HG03342 (cell line): ENCODE data around the gene DAPK1.

Experiments used
- ATAC-seq: cut with Tn5 transposase; IDR thresholded peaks from one replicate; pipeline ENCODE4 v1.9.1; 2021; ENCODE audit warnings: mild to moderate bottlenecking, moderate library complexity; ENCODE audit not compliant: unreplicated experiment

DAPK1 gene

GRCh38 chr9:87678650-87679355, 181.1 kb downstream of the DAPK1 start:
- ATAC-seq = no peak

DNA sequence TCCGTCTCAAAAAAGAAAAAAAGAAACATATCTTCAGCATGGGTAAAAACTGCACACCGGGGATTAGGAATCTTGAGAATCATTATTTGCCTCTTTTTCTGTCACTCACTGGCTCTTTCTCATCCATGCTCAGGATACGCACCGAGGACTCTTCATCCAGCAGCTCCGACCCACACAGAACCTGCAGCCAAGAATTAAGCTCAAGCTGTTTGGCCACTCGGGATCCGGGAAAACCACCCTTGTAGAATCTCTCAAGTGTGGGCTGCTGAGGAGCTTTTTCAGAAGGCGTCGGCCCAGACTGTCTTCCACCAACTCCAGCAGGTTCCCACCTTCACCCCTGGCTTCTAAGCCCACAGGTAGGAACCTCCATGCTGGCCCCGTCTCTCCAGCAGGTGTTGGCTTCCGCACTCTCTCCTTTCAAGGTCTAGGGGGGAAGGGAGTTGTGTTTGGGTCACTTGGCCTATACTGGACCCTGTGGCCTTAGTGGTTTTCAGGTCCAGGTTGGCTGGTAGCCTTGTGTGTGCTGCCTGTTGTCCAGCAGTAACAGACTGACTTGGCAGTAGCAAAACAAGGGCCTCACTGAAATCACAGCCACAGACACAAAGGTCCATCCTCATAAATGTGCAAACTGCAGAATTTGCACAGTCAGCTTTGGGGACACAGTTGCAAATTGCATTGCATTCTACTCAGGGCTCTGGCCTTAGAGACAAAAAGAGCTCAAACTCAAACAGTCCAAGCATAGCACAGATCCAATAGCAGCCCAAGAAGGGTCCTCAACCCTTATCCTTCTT, 183.8 kb downstream of the DAPK1 start:
- no peak for ATAC-seq

DNA sequence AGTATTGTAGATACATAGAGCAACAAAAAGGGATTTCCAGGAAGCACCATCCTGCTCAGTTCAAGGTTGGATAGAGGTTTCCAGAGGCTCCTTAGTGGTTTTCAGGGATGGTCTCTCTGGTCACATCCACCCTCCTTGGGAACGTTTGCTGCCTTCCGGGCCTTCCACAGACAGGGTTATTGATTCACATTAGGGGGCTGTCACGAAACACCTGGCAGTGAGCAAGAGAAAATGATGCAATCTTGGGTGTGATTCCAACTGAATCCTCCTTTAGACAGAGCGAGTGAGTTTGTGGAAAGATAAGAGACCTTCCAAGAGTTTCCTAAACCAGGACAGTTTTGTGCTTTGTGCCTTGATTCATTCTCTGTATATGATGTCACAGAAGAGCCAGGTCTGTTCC, 184.4 kb downstream of the DAPK1 start:
- no peak for ATAC-seq

DNA sequence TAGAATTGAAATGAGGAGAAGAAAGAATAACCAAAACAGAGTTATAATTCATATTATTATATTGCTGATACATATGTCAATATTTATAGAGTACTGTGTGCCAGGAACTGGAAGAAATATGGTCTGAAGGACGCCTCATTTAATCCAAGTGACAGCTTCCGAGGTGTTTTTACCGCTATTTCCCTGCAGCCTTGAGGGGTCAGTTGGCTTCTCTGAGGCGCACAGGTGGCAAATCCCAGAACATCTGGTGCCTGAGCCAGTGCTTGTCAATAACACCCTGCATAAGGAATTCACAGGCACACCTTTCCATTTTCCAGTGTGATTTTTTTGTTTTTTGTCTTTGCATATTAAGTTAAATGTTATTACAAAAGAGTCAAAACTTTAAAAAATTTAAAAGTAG, 185.0 kb downstream of the DAPK1 start:
- no peak for ATAC-seq

DNA sequence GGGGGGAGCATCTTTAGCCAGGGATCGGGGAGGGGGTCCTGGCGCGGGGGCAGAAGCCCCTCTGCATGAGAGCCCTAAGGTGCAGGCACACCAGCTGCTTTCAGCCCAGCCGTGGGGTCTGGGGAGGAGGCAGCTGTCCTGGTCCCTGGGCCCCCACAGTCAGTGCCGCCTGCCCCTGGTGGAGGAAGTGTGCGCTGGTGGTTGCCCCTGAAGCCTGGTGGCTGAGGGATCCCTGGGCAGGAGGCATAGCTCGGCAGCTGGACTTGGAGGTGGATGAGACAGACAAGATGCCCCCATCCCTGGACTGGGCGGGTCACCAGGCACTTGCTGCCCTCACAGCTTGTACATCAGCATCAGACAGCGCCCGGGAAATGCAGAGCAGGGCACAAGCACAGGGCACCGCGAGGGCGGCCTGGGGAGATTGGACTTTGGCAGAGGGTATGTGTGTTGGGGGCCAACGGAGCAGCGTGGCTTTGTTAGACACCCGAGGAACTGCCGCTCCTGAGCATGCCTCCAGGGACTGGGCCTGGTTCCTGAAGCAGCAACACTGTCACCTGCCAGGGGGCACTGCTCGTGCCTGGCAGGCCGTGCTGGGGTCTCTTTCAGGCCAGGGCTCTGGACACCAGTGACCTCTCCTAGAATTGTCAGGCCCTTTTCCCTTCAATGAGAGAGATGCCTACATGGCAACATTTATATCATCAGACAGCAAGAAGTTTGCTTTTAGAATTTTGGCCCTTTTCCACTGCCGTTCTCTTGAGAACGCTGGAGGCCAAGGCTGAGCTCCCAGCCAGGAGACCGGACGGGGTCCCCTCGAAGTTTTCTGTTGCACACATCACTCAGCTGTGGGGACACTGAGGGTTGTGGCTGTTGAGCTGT, 186.3 kb downstream of the DAPK1 start:
- ATAC-seq = no peak

- no peak for ATAC-seq
Observed at GRCh38 chr9:87684627-87685219, 187.1 kb downstream of the DAPK1 start.

GRCh38 chr9:87685441-87685840, 187.8 kb downstream of the DAPK1 start:
- no peak for ATAC-seq

DNA sequence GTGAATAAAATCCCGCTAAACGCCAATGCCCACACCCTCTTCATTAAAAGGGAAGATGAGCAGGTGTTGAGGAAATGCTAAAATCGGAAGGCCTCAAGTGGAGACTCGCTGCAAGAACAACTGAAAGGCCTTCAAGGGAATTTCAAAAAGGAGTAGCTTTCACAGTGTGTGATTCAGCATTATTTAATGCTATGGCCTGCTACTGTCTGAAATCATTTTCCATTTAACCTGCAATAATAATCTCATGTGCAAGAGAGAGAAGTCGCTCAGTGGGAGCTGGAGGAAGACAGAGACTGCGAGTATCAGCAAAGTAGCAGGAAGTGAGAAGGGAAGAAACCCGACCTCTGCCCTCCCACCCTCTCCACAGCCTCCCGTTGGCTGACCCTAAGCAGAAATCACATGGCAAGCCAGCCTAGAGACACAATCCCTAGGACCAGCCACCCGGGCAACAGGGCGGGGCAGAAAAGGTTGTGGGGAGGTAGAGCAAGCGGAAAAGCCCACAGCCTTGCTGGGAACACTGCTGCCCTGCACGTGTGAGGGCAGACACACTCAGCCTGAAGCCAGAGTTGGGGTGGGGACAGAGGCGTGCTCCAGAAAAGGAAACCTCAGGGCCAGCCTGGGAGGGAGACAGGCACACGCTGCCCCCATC, 188.3 kb downstream of the DAPK1 start:
- no peak for ATAC-seq

DNA sequence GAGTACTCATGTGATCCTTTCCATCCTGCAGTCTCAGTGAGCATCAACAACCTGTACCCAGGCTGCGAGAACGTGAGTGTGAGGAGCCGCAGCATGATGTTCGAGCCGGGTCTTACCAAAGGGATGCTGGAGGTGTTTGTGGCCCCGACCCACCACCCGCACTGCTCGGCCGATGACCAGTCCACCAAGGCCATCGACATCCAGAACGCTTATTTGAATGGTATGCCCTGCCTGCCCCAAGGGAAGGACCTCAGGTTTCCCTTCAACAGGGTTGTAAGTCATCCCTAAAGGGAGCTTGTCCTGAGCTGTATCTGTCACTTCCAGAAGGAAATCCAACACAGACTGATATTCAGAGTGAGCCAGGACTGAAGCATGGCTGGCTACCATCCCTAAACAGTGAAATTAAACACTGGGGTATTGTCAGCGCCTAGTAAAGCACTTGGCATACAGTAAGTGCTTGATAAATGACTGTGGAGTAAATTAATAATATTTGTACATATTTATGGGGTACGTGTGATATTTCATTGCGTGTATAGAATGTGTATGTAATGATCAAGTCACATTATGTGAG, 188.9 kb downstream of the DAPK1 start:
- ATAC-seq = no peak

GRCh38 chr9:87687207-87687606, 189.5 kb downstream of the DAPK1 start:
- no peak for ATAC-seq

DNA sequence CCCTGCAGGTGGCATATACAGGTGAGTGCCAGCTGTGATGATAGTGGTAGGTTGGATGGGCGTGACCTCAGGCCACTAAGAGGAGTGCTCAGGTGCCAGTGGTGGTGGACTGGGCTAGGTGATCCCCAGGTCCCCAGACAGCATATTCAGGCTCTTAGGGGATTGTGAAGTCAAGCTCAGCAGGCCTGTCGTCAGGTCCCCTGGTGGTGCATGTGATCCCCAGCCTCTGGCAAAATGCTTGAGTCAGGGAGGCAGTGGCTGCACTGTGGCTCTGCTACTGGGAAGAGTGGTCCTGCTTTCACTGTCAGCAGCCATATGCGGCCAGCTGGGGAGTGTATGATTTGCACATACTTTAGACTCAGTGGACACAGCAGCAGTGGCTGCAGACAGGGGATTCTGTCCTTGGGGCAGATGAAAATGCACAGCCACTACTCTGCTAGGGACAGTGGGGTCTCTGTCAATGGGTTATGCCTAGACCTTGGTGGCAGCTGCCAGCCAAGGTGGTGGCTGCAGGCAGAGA, 196.6 kb downstream of the DAPK1 start:
- ATAC-seq = no peak

DNA sequence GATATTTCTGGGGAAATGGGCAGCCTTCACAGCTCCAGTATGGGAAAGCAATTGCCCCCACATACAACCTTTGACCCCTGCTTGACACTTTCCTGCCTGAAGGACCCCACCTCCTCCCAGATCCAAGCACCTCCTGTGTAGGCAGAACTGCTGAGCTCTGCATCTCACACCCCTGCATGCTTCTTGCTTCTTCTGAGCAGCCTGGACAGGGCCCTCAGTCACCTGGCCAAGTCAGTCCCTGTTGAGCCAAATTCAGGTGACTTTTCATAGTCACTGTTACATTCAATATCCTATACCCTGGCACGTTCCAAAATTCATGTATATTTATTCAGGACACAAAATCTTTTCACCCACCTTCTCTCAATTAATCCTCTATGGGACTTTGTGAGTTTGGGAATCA, 197.9 kb downstream of the DAPK1 start:
- ATAC-seq = no peak

GRCh38 chr9:87696641-87697040, 199.0 kb downstream of the DAPK1 start:
- ATAC-seq = no peak

GRCh38 chr9:87698069-87698809, 200.6 kb downstream of the DAPK1 start:
- ATAC-seq = no peak

- ATAC-seq = no peak
Observed at GRCh38 chr9:87699835-87700234, 202.2 kb downstream of the DAPK1 start.

DNA sequence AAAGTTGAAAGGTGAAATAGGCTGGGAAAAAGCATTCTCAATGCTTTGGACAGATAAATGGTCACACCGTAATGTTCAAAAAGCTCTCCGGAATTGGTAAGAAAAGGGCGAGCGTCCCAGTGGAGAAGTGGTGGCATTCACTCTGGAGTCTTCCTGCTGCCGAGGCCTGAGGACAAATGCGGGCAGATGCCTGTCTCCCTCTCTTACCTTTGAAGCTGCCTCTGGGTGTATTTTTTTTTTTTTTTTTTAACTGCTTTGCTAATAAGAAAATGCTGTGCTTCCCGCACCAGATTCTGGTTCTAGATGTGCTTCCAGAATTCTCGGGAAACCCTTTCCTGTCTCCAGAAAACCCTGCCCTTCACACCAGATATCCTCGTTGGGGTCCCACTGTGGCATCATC, 203.8 kb downstream of the DAPK1 start:
- no peak for ATAC-seq

DNA sequence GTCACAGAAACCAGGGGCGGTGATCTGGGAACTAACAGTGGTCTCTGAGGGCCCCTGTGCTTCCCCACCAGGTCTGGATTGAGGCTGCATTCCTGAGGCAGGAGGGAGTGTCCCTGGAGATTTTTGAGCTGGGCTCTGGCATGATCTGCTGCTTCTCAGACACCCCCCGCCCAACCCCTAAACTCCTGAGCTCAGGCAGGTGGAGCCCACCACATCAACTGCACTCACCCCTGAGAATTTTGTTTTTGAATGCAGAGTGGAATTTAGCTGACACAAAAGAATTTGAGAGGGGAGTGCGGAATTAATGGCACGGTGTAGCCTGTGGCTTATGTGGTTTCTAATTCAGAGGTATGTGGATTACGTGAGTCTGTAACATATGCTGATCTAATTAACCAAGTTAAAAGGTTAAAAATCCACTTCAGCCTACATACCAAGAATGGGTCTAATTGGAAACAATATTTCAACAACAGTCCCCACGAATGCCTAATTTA, 204.3 kb downstream of the DAPK1 start:
- no peak for ATAC-seq

DNA sequence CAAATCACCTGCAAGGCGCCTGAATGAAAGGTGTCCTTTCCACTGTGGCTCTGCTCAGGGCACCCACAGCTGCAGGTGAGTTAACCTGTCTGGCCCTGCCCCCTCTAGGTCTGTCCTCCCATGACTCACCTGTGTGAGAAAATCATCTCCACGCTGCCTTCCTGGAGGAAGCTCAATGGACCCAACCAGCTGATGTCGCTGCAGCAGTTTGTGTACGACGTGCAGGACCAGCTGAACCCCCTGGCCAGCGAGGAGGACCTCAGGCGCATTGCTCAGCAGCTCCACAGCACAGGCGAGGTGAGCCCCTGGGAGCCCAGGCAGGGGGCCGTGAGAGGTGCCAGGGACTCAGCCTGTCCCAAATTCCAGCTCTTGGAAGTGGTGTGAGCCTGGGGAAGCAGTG, 205.3 kb downstream of the DAPK1 start:
- ATAC-seq = no peak

DNA sequence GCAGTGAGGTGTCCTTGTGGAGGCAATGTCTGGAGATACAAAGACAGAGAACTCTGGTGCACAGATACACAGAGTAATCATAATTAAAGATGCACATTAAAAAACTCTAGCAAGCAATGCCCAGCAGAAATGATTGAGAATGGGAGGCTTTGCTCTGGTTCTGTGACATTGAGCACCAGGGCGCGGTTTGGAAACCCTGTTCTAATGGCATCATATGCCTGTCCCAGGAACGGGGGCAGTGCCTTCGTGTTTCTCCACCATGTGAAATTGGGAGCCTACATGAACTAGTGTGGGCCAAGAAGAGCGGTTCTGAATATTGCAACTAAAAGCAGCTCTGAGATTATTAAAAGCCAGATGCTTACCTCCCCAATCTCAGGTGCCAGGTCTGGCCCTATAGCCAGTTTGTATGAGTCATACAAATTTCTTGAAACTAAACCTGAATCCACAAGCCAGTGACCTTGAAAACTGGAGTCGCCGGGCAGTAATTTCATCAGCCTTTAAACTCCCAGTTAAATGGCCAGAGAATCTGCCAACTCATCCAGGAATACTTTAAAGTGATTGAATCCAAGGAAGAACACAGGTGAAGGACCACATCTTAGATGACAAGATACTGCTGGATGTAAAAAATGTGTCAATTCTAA, 206.1 kb downstream of the DAPK1 start:
- ATAC-seq = no peak
